ENCODE measurements around the gene FBLN1.
"Not testable (repeated sequence)": the region's sequence is repeated elsewhere in the genome, so short reads cannot be mapped to it uniquely, and the experiment has no call there.

FBLN1 gene

GRCh38 chr22:45477366-45478107 is 25.1 kb upstream of the FBLN1 start:
- DNase-seq, result no peak

- no peak for DNase-seq
These were observed 24.4 kb upstream of the FBLN1 start for GRCh38 chr22:45478108-45478771.

DNA sequence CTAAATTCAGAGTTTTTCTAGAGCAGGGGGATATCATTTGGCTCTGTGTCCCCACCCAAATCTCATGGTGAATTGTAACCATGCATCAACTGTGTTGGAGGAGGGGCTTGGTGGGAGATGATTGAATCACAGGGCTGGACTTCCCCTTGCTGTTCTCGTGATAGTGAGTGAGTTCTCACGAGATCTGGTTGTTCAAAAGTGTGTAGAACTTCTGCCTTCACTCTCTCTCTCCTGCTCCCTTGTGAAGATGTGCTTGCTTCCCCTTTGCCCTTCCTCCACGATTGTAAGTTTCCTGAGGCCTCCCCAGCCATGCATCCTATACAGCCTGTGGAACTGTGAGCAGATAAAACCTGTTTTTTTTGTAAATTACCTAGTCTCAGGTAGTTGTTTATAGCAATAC is 22.0 kb upstream of the FBLN1 start:
- DNase-seq, result no peak

DNA sequence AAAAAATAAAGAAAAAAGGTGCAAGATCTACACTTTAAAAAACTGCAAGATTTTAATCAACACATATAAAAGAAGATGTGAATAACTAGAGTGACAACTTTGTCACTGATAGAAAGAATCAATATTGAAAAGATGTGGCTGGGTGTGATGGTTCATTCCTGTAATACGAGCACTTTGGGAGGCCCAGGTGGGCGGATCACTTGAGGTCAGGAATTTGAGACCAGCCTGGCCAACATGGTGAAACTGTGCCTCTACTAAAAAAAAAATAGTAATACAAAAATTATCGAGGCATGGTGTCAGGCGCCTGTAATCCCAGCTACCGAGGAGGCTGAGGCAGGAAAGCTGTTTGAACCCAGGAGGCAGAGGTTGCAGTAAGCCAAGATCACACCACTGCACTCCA is 21.0 kb upstream of the FBLN1 start:
- no peak for DNase-seq

GRCh38 chr22:45482169-45482568 is 20.5 kb upstream of the FBLN1 start:
- no peak for DNase-seq

- DNase-seq, result no peak
These were observed 19.4 kb upstream of the FBLN1 start for GRCh38 chr22:45483319-45483718.

DNA sequence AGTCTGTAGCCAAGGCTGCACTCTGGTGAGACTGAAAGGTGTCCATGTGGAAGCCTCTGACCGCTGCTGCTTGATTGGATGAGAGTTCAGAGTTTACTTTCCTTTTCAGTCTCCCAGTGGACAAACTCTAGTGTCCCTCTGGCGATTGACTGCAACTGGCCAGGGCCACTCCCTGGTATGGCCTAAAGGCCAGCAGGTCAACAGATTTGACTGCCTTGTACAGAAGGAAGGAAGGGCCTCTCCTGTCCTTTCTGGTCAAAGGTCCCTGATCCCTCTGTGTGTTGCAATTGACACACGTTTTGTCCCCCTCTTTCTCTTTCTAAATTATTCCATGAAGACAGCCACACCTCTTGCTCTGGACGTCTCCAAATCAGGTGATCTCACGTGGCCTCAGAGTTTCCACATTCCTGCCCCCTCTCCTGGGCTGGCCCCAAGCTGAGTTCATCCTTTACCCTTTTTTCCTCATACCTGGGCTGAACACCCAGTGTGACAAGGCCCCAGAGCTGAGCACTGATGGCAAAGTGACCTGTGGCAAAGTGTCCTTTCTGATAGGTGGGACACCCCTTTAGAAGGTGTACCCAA is 18.7 kb upstream of the FBLN1 start:
- no peak for DNase-seq

- DNase-seq, result no peak
These were observed 17.9 kb upstream of the FBLN1 start for GRCh38 chr22:45484742-45485141.

GRCh38 chr22:45485261-45485660 is 17.4 kb upstream of the FBLN1 start:
- no peak for DNase-seq

DNA sequence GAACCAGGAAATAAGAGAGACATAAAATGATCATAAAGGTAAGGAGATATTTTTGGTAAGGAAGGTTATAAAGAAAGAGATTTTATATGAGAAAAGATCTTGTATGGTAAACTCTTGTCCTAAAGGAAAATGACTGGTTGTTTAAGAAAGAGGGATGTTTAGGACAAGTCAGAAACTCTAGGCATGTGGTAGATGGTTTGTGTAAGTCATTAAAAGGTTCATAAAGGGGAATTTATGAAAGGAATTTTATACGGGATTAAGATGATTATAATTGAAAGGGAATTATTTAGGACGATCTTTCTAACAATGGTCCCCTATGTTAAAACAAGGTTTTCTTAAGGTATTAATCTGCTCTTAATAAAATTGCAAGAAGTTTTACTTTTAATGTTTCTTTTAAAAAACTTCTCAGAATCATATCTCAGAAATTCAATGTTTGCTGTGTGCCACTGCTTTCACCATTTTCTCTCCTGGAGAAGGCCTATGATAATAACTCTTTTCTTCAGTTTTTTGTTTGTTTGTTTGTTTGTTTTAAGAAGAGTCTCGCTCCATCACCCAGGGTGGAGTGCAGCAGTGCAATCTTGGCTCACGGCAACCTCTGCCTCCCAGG is 13.8 kb upstream of the FBLN1 start:
- DNase-seq, result no peak

DNA sequence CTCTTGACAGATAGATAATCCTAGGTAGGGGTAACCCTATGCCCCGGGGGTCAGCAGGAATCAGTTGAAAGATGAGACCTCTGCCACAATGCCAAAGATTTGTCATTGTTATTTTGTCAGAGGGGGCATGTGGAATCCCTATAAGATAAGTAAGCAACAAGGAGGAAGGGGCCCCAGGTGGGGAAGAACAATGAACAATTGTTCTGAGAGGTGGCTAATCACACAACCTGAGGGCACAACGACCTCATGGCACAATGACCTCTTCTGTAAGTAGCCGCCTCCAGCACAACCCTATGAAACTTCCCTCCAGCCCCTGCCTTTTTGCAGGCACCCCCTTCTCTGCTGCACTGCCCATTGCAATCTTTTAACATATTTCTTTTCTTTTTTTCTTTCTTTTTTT is 11.8 kb upstream of the FBLN1 start:
- no peak for DNase-seq

GRCh38 chr22:45491841-45492240 is 10.8 kb upstream of the FBLN1 start:
- no peak for DNase-seq

DNA sequence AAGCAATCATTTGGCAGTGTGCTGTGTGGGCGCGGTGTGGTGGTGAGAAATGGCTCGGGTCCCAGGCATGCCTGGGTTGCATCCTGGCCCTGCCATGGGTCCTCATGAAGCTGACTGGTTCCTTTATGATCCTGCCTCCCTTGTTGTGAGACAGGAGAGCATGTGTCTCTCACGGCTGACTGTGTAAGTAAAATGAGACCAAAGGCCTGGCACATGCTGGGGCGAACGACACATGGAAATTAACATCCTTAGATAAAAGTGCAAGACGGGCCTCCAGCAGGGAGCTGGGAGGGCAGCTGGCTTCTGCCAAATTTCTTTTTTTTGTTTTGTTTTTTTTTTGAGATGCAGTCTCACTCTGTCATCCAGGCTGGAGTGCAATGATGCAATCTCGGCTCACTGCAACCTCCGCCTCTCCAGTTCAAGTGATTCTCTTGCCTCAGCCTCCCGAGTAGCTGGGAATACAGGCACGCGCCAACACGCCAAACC is 9.4 kb upstream of the FBLN1 start:
- no peak for DNase-seq

- DNase-seq, result not testable (repeated sequence)
These were observed 8.4 kb upstream of the FBLN1 start for GRCh38 chr22:45494306-45494705.

DNA sequence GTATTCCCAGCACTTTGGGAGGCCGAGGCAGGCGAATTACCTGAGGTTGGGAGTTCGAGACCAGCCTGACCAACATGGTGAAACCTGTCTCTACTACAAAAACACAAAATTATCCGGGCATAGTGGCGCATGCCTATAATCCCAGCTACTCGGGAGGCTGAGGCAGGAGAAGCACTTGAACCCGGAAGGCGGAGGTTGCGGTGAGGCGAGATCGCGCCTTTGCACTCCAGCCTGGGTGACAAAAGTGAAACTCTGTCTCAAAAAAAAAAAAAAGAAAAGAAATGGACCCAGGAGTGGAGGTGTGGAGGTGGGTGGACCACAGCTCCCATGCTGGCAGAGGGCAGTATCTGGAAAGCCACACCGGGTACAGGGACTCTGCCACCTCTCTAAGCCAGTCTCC is 7.1 kb upstream of the FBLN1 start:
- not testable (repeated sequence) for DNase-seq

- DNase-seq, result no peak
These were observed 6.2 kb upstream of the FBLN1 start for GRCh38 chr22:45496451-45496941.

DNA sequence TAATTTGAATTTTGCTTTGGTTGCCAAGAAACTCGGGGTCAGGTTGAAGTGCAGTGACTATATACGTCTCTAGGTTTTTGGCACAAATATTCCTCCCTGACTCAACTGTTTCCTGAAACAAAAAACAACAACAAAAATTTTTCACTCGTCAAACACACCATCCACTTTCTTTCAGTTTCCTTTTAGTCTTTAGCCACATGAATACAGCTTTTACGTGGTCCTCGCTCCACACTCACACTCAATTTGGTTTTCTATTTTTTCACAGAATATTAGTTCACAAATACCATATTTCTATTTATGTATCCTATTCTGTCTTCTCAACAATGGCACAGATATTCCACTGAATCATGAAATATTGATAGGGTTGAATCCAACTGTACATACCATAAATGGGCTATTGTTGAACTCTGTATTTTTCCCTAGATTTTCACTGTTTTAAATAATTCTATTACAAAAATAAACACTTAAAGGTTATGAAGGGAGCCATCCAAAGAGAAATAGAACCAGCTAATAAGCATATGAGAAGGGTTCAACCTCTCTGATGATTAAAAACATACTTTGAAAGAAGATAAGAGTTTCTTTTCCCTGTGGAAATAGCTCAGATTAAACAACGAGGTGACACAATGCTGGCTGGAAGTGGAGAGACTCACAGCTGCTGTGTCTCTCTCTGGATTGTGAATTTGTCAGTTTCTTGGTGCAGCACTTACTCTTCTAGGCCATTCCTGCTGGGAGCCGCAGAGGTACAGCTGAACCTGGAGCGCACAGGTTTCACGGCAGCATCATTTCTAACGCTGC is 5.1 kb upstream of the FBLN1 start:
- DNase-seq, result no peak

DNA sequence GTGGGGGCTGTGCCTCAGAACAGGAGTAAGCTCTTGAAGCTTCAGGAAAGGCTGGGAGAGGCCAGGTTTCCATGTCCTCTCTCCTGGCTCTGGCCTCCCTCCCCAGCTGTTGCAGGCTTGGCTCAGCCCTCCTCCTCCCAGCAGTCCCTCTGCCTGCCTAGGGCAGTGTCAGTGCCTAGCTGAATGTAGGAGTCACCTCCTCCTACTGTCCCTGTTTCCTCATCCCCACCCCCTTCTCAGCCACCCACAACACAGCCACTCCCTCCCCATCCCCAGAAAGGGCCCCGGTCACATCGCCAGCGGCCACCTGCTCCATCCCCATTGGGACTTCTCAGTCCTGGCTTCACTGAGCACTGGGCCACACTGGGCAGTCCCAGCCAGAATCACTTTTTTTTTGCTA is 2.9 kb upstream of the FBLN1 start:
- no peak for DNase-seq

GRCh38 chr22:45503050-45503815 is 550 bp downstream of the FBLN1 start:
- DNase-seq, result no peak

- DNase-seq, result no peak
These were observed 1.2 kb downstream of the FBLN1 start for GRCh38 chr22:45503816-45504372.
